GM18508 (cell line): ENCODE data around the gene SLC6A20.

Experiments used
- ATAC-seq: cut with Tn5 transposase; IDR thresholded peaks from one replicate; pipeline ENCODE4 v1.9.1; 2021; ENCODE audit warnings: moderate number of reproducible peaks; ENCODE audit not compliant: insufficient read depth, unreplicated experiment

The SLC6A20 gene

GRCh38 chr3:45779746-45780735 is 16.3 kb downstream of the SLC6A20 start:
- ATAC-seq, result no peak

- no peak for ATAC-seq
Observed at GRCh38 chr3:45778761-45779201, 17.6 kb downstream of the SLC6A20 start.

- no peak for ATAC-seq
Observed at GRCh38 chr3:45777746-45778386, 18.5 kb downstream of the SLC6A20 start.

GRCh38 chr3:45777111-45777745 is 19.1 kb downstream of the SLC6A20 start:
- ATAC-seq, result no peak

GRCh38 chr3:45776611-45777010 is 19.7 kb downstream of the SLC6A20 start:
- ATAC-seq, result no peak

GRCh38 chr3:45776301-45776595 is 20.1 kb downstream of the SLC6A20 start:
- ATAC-seq, result no peak

- ATAC-seq, result no peak
Observed at GRCh38 chr3:45775571-45776300, 20.6 kb downstream of the SLC6A20 start.

GRCh38 chr3:45774581-45775521 is 21.5 kb downstream of the SLC6A20 start:
- ATAC-seq, result no peak

- ATAC-seq, result no peak
Observed at GRCh38 chr3:45773714-45774449, 22.5 kb downstream of the SLC6A20 start.

GRCh38 chr3:45773072-45773471 is 23.3 kb downstream of the SLC6A20 start:
- ATAC-seq, result no peak

GRCh38 chr3:45772341-45773035 is 23.8 kb downstream of the SLC6A20 start:
- no peak for ATAC-seq

- ATAC-seq, result no peak
Observed at GRCh38 chr3:45771831-45772230, 24.5 kb downstream of the SLC6A20 start.

GRCh38 chr3:45771166-45771775 is 25.1 kb downstream of the SLC6A20 start:
- no peak for ATAC-seq

GRCh38 chr3:45765958-45766357 is 30.4 kb downstream of the SLC6A20 start:
- ATAC-seq, result no peak

- no peak for ATAC-seq
Observed at GRCh38 chr3:45765266-45765851, 31.0 kb downstream of the SLC6A20 start.

- ATAC-seq, result no peak
Observed at GRCh38 chr3:45763303-45763675, 33.0 kb downstream of the SLC6A20 start.

GRCh38 chr3:45762647-45763302 is 33.6 kb downstream of the SLC6A20 start:
- ATAC-seq, result no peak
